Fibroblast of lung (primary cell): Measurements from ENCODE around the gene PRELID3B. TPM values are rescaled to one million over a fixed set of nuclear protein-coding genes. Genes with fewer than 3 reads are reported as not detected.

Source experiments
- DNase-seq, 2 donors: peaks; one replicate each; pipeline versions ENCODE4 v3.0.0 to v3.0.0-alpha.2; 2010; ENCODE audit warnings: low read depth in 2 of 2
- H2AFZ ChIP-seq: 2 replicates; pipeline ENCODE4 v1.5.1; 2012; ENCODE audit warnings: low read length, control low read depth, inconsistent platforms
- H3K27ac ChIP-seq: 2 replicates; pipeline ENCODE4 v1.5.1; 2011; ENCODE audit warnings: low read length, control low read depth; ENCODE audit not compliant: insufficient read depth
- H3K27me3 ChIP-seq: 2 replicates; pipeline ENCODE4 v1.5.1; 2011; ENCODE audit warnings: mild to moderate bottlenecking, low read length; ENCODE audit not compliant: control insufficient read depth, insufficient read depth
- H3K36me3 ChIP-seq: 2 replicates; pipeline ENCODE4 v1.5.1; 2011; ENCODE audit warnings: low read length; ENCODE audit not compliant: control insufficient read depth, insufficient read depth
- H3K4me1 ChIP-seq: 2 replicates; pipeline ENCODE4 v1.5.1; 2011; ENCODE audit warnings: low read length; ENCODE audit not compliant: control insufficient read depth, insufficient read depth; ENCODE audit errors: extremely low read depth
- H3K4me2 ChIP-seq: 2 replicates; pipeline ENCODE4 v1.5.1; 2011; ENCODE audit warnings: low read length, control low read depth; ENCODE audit not compliant: insufficient read depth; ENCODE audit errors: extremely low read depth
- H3K4me3 ChIP-seq, 4 experiments: fragments of 200-600 bp in 1 of 4; sonication (generic) in 1 of 4; replicated peaks in 1 of 4; 2 replicates each; pipeline ENCODE4 v1.5.1; 2011 to 2016; ENCODE audit warnings: low read length in 4 of 4, low read depth in 3 of 4, mild to moderate bottlenecking in 3 of 4, control low read depth in 2 of 4, inconsistent platforms in 1 of 4, mixed read lengths in 1 of 4; ENCODE audit not compliant: insufficient read depth in 1 of 4; ENCODE audit errors: control extremely low read depth in 1 of 4
- H3K79me2 ChIP-seq: 2 replicates; pipeline ENCODE4 v1.5.1; 2012; ENCODE audit warnings: mild to moderate bottlenecking, low read length, inconsistent platforms; ENCODE audit not compliant: control insufficient read depth, insufficient read depth
- H3K9ac ChIP-seq: 2 replicates; pipeline ENCODE4 v1.5.1; 2011; ENCODE audit warnings: mild to moderate bottlenecking, low read length, control low read depth; ENCODE audit not compliant: insufficient read depth
- H3K9me3 ChIP-seq: 2 replicates; pipeline ENCODE4 v1.5.1; 2012; ENCODE audit warnings: low read depth, low read length; ENCODE audit not compliant: control insufficient read depth, insufficient read depth
- H4K20me1 ChIP-seq: 2 replicates; pipeline ENCODE4 v1.5.1; 2011; ENCODE audit warnings: low read length; ENCODE audit not compliant: control insufficient read depth, insufficient read depth; ENCODE audit errors: extremely low read depth
- CTCF ChIP-seq, 2 donors: IDR thresholded peaks in 1 of 2; conservative IDR thresholded peaks in 1 of 2; 1 replicate in 1 of 2; 2 replicates in 1 of 2; pipeline ENCODE4 v1.5.1; 2011 to 2012; ENCODE audit warnings: low read length in 2 of 2, control low read depth in 1 of 2, inconsistent platforms in 1 of 2, low read depth in 1 of 2, mild to moderate bottlenecking in 1 of 2
- EZH2 ChIP-seq: IDR thresholded peaks from 2 replicates; pipeline ENCODE4 v1.5.1; 2012; ENCODE audit warnings: low read length, control low read depth, mild to moderate bottlenecking; ENCODE audit errors: missing control alignments
- polyA plus RNA-seq, 2 donors: library from polyadenylated mRNA; depleted of rRNA in 1 of 2; stranded (reverse) in 1 of 2; unstranded in 1 of 2; fragments of >200 nt; gene quantifications; 2 replicates each; pipeline ENCODE4 v1.2.1, GENCODE V29; 2011 to 2012; ENCODE audit warnings: missing spikeins in 1 of 2
- total RNA-seq: library from RNA; depleted of rRNA; stranded (reverse); fragments of >200 nt; gene quantifications from 2 replicates; pipeline ENCODE4 v1.2.1, GENCODE V29; 2014

PRELID3B gene
- total and polyA plus RNA-seq, 2 donors (not counting 1 experiment from before 2014, with no cell fraction given) = 64.5 to 127 TPM

GRCh38 chr20:59032023-59032712, 10.4 kb downstream of the PRELID3B start, which contains the start of gene ATP5F1E:
ATP5F1E (minus strand) TSS chr20:59032335; CDS start chr20:59032251, 84 bp downstream.
- Histone ChIP-seq H3K79me2 (peaks cover 42% of the 10 kb centered on the region), H3K4me3 (peak within 1 kb of the TSS; percentile 66 to 87 (median 80)), H4K20me1 (peaks cover 2% of the 10 kb centered on the region), H3K4me1 (peaks cover 10% of the 10 kb centered on the region), H3K9ac (peak within 1 kb of the TSS; percentile 90), H3K36me3 (no peaks in the 10 kb centered on the region), H3K4me2 (peak within 1 kb of the TSS; percentile 94), H2AFZ (peak within 1 kb of the TSS; percentile 84), H3K9me3 (no peaks in the 10 kb centered on the region), H3K27me3 (no peaks in the 10 kb centered on the region), H3K27ac (peak within 1 kb of the TSS; percentile 89)
- TF ChIP-seq EZH2 (no peak), CTCF (conservative IDR thresholded peaks at IDR 0.05 in 1 of 2, IDR thresholded peaks at IDR 0.05 in 1 of 2; ENCODE audit: low read depth in 1 of 2, low read length in 2 of 2) (no peak)
- DNase-seq = peak; percentile 90 to 94

DNA sequence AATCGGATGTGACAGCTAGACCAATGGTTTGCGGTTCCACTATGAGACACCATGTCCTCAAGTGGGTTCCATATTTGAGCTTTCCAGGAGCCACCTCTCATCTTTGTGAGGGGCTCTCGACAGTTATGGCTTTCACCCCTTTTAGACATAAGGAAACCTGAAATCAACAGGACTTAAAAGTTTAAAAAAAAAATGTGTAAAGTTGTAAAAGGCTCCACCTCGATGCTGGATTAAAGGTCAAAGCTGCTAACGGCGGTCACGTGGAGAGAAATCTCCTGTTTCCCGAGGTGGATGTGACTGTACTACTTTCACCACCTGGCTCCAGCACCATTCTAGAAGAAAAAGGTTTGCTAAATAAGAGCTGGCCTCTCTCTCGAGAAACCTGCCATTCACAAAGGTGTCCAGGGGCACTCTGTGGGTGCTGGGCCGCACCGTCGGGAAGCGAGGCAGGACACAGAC, 11.0 kb downstream of the PRELID3B start:
- no peaks in the 10 kb centered on the region for H3K9me3 ChIP-seq
- H3K79me2 ChIP-seq = peaks cover 45% of the 10 kb centered on the region
- H3K27ac ChIP-seq = peak overlapping the region; percentile 89
- no peaks in the 10 kb centered on the region for H3K36me3 ChIP-seq
- TF ChIP-seq EZH2 (no peak), CTCF (conservative IDR thresholded peaks at IDR 0.05 in 1 of 2, IDR thresholded peaks at IDR 0.05 in 1 of 2; ENCODE audit: low read depth in 1 of 2, low read length in 2 of 2) (no peak)
- peak overlapping the region; percentile 81 for H3K4me2 ChIP-seq
- H3K9ac ChIP-seq = peak overlapping the region; percentile 90
- peak overlapping the region; percentile 66 to 87 (median 80) for H3K4me3 ChIP-seq
- peaks cover 2% of the 10 kb centered on the region for H4K20me1 ChIP-seq
- no peak for DNase-seq
- peak overlapping the region; percentile 84 for H2AFZ ChIP-seq
- H3K27me3 ChIP-seq = no peaks in the 10 kb centered on the region
- peaks cover 10% of the 10 kb centered on the region for H3K4me1 ChIP-seq

GRCh38 chr20:59030911-59031563, 11.5 kb downstream of the PRELID3B start:
- no peak for DNase-seq
- Histone ChIP-seq H3K36me3 (no peaks in the 10 kb centered on the region), H3K9ac (no peak overlapping the region), H3K27me3 (no peaks in the 10 kb centered on the region), H3K4me2 (peak overlapping the region; percentile 81), H3K4me1 (peaks cover 10% of the 10 kb centered on the region), H3K79me2 (peaks cover 46% of the 10 kb centered on the region), H4K20me1 (peaks cover 2% of the 10 kb centered on the region), H3K27ac (peak overlapping the region; percentile 89), H2AFZ (no peak overlapping the region), H3K4me3 (peak overlapping the region; percentile 66 to 87 (median 80)), H3K9me3 (no peaks in the 10 kb centered on the region)
- no peak for TF ChIP-seq CTCF (conservative IDR thresholded peaks at IDR 0.05 in 1 of 2, IDR thresholded peaks at IDR 0.05 in 1 of 2; ENCODE audit: low read depth in 1 of 2, low read length in 2 of 2)
- TF ChIP-seq EZH2 = no peak
